NCI-H128 (cell line): ENCODE data around the gene HOXA3.
A peak's percentile ranks its signal among the peaks of the same experiment; 100 is the strongest.

ENCODE experiments used
- DNase-seq: peaks from one replicate; lab custom pipeline; 2025; ENCODE audit not compliant: unreplicated experiment; lab: John Stamatoyannopoulos, UW

Gene HOXA3

DNA sequence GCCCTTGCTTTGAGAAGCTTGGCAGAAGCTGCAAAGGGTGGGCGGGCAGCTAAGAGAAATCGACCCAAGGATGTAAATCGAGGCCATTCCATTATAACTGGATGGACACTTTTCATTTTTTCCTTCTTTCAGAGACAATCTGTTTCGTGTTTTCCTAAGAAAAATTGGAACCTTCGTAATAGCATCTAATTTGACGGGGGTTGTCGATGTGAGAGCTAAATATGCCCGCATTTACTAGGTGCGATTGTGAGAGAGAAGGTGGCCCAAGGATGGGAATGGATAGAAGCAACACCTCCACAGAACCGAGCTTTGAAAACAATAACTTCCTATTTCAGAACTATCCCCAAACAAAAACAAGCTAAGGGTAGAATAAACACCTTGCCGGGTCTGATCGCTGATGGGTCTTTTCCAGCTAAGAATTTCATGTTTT lies 21.0 kb downstream of the HOXA3 start:
- DNase-seq = no peak

DNA sequence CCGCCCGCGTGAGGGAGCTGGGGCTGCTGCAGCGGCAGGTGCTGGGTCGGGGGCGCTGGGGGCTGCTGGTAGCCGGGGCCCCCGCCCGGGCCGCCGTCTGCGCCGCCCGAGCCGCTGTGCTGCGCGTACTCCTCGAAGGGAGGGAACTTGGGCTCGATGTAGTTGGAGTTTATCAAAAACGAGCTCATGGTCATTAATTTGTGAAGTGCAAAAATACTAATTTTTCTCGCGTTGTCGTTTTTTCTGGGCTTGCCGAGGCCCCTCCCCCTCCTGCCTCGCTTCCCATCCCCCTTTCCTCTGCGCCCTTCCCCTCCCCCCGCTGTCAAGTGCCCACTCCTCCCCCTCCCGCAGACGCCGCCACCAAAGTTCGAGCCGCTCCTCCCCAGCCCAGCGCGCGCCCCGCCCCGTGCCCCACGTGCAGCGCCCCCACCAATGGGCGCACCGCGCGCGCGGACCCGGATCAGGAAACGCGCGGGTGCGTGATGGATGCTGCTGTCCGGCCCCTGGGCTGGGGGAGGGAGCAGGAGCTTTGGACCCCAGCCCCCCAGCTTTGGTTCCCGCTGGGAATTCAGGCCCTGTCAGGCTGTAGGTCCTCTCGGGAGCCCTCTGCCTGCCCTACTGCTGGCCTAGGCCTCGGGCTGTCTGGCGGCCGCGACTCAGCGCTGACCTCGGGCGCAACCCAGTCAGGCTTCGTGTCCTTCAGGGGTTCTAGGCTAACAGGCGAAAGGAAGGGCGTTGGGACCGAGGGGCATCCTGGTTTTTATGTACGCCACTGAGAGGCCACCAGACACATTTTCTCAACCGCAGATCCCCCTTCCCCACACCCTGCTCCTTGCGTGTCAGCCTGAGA lies 21.6 kb downstream of the HOXA3 start, which contains the start of gene HOXA4:
Gene HOXA4 (minus strand): TSS at position 218 of the 850 bp plus-strand sequence. CDS start 24 bp downstream, at position 194.
- DNase-seq = peak; percentile 77

DNA sequence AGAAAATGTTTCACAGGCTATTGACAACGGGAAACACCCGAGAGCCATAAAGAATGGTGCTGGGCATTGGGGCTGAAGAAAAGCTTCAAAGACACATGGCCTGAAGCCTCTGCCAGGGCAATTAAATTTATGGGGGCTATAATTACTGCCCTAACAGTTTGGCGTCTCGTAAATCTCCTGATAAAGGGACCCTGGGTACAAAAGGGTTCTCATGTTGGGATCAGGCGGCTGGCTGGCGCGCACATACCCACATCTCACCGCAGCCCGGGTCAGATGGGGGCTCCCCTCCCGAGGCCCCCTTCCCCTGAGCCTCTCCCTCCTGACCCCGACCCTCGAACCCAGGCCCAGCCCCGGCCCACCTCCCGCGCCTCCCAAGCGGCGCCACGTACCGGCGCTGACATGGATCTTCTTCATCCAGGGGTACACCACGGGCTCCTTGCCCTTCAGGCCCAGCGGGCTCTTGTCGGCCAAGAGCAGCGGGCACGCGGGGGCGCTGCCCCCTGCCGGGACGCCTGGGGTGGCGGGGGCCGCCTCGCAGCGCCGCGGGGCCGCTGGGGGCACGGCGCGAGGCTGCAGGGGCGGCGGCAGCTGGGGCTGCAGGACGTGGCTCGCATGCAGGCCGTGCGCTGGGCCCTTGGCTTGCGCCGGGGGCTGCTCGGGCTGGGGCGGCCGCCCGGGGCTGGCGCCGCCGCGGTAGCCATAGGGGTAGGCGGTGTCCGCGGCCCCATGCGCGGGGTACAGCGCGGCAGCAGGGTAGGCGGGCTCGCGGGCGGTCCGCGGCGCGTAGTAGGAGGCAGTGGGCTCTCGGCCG lies 22.4 kb downstream of the HOXA3 start:
- no peak for DNase-seq

DNA sequence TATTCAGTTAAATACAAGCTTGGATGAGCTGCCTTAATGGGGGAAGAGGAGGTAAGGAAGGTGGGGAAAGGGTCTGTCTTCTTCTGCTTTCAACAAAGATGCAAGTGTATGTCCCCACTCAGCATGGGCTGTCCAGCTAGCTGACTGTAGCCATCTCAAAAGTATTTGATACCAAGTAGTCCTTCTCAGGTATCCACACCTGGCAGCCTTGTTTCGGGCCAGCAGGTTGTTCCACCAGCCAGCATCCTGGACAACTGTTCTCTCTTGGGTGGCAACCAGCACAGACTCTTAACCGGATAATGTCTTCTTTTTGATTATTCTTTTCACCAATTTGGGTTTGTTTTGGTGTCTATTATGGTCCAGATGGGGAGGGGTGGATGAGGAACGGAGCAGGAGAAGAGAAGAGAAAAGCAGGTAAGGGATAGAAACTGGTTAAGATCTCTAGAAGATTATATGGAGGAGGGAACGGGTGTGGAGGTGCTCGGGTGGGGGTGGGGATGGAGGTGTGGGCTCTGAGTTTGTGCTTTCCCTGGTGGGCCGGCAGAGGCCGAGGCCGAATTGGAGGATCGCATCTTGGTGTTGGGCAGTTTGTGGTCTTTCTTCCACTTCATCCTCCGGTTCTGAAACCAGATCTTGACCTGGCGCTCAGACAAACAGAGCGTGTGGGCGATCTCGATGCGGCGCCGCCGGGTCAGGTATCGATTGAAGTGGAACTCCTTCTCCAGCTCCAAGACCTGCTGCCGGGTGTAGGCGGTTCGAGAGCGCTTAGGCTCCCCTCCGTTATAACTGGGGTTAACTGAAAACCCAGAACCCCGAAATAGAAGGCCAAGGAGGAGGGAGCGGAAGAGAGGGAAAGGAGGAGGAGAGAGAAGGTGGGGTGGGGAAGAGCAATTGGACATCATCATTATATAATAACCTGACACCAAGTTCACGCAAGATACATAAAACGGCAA lies 23.3 kb downstream of the HOXA3 start:
- DNase-seq = no peak

DNA sequence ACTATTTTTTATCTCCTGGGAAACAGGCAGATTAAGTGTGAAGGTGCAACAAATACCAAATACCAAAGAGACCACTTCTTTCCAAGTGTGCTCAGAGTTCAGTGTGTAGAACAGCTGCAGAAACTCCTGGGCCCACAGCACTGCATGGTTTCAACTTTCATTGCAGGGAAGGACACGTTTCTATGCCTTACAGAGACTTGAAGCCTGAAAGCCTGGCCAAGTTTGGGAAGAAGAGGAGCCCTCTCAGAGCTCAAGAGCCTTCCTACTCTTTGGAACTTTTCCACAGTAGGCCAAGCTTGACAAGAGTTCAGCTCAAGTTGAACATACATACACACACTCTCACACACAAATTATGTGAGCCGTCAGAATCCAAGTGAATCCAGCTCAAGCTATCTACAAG lies 24.3 kb downstream of the HOXA3 start:
- DNase-seq = no peak

DNA sequence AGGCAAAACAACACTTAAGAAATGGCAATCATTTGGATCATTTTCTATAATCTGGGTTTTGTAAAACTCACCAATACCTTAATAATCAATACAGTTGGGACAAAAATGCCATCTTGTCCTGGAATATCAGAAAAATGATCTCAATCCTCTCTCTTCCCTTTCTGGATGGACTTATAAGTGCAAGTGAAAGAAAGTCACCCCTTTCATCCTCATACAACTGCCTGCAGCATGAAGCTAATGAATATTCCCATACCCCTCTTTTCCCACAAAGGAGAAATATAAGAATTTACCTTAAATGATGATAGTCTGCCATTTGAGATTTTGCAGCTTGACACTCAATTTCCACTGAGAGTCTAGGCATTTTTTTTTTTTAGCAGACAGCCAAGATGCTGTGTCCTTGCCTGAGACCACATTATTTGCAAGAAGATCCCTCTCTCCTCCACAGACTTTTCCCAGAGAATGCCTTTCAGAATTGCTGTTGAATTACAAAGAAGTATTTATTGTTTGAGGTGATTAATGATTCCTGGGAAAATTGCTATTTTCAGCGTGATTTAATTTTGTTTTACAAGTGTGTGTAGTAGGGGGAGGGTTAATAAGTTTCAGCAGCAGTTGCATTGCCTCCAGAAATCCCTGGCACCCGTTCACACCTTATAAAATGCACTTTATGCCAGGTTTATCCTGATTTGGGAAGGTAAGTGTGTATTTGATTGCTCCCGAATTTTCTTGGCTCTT lies 25.6 kb downstream of the HOXA3 start:
- DNase-seq = no peak

DNA sequence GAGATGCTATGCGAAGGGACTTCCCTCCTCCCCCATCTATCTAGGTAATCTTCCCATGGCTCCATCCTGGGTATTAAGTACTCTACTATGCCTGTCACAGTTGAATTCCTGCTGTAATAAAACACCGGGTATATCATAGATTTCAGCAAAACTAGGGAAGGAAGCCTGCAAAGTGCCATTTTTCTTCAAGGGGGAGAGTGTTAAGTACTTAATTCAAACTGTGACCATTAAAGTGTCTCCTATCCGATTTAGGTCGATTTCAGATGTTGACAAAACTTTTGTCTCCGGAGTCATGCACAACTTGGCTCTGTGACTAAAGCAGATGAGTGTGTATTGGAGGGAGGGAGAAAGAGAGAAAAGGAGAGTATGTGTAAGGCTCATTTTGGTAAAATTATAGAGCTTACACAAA lies 26.4 kb downstream of the HOXA3 start:
- DNase-seq = no peak

DNA sequence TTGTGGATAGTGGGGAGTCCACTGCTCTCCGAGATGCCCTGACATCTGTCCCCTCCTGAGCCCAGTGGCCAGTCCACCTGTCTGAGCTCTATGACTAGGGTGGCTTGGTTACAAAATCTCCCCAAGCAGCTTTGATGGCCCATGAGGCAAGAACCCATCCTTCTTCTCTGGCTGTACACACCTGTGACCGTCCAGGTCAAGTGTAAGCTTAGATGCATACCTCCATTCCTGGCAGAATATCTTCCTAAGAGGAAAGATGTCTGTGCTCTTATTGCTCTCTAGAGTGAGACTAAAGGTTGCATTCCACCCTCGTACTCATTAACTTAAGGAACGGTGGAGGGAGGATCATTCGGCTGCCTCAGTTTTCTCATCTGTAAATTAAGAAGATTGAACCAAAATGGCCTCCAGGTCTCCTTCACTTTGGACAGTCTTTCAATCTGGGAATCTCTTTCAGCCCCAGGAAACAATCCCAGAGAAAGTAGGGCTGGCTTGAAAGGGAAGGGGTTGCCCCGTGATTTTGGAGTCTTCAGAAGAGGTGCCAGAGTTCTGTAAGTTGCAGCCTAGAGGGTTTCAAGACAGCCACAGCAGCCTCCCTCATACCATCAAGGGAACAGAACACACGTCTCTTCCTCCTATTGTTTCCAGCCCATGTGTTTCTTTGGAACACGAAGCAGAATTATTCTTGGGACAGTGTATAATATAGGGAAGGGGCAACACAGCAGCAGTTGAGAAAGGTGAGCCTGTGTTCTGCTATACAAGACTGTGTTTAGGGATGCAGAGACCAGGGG lies 27.3 kb downstream of the HOXA3 start:
- no peak for DNase-seq

DNA sequence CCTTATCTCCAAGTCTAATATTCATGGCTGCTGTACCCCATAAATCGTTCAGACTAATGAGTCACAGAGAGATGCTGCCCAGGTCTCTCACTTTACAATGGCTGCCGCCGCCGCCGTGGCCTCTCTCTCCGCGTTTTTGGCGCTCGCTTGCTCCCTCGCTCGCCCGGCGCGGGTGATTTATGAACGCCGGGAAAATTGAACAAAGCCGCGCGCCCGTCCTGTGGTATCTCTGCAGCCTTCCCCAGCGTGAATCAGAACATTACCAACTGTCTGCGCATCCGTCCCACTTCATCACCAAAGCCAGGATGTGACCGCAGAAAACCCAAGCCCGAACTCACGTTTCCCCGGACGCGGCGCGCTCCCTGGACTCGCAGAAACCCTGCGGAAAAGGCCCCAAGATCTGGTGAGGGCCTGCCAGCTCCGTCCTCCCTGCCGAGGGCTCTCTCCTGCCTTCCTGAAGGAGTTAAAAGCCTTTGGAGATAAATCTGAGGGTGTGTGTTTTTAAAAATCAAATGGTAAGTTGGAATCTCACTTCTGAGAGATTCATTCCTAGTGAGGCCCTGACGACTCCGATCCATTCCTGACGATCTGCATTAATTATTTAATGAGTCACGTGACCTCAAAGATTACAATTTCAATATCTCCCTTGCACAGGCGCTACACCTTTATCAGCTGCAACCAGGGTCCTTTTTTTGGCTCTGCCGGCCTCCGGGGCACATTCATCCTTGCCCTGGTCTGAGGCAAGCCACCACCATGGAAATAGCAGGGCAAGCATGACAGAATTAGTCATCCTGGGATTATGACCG lies 28.1 kb downstream of the HOXA3 start:
- DNase-seq = no peak

DNA sequence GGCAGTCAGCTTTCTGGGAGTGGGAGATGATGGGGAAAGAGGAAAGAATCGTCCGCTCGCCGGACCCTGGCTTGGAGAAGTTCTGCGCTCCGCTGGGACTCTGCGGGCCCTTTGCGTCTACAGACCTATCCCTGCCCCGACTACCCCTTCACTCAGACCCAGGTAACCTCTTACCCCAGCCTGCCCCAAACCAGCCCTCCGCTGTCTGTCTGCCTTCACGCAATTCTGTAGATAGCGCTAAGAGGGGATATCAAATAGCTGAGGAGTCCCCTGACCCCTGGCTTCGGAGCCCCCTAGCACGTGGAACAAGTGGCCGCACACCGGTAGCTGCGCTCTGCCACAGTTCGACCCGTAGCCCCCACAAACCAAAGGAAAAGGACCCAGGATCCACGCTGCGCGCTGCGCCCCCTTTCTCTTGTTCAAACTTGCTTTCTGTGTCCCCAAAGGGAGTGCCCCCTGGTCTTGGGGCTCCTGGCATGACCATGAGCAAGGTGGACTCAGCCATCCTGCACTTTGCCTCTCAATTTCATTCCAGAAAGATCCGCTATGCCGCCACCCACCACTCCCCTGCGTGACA lies 28.8 kb downstream of the HOXA3 start:
- DNase-seq = no peak

DNA sequence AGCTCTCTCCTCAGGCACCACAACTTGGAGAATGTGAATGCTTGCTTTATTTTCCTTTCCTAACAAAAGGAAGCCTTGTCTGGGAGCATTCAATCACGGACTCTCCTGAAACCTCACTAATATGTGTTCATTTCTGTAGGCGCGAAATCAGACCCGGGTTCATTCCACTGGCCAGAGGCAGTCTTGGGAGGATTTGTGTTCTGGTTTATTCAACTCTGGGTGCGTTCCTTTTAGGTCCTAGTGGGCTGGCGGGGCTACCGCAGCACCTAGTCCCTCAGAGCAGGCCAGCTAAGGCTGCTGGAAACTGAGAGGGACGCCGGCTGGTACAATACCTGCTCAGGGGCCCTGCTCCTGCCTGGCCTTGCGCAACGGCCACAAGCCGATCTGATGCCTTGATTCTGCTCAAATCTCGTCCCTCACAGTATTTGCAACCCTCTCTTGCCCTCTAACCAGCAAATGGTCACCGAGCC lies 29.3 kb downstream of the HOXA3 start:
- no peak for DNase-seq

DNA sequence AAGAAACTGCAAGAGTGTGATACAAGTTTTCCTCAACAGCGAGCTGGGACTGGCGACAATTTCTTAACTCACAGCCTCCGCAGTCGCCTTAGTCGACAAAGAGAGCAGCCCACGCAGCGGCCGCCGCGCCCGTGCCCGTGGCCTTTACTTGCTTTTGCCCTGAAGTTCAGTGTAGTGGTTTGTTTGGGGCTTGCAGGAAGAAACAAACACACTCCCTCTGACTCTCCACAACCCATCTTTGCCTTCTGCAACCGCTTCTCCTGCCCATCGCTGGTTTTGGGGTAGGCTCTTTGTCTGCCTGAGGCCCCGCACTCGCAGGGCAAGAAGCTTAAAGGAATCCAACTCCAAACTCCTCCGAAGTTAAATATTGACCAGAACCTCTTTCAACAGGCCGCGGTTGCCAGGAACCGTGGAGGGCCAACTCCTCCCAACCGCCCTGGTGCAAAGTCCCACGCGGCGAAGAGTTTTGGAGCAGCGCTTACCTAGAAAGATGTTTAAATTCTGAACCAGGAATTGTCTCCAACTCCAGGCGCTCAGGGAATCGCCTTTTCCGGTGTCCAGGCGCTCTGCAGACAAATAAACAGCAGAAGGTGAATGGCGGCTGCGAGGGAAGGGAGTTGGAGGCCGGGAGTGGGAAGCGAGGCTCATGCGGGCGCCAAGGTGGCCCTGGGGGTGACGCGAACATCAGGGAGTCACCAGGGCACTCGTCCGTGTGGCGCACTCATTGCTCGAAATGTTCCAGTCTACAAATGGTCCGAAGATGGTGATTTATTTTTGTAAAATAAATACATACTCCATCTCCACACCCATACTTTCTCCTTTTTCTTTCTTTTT lies 30.1 kb downstream of the HOXA3 start:
- DNase-seq = no peak

DNA sequence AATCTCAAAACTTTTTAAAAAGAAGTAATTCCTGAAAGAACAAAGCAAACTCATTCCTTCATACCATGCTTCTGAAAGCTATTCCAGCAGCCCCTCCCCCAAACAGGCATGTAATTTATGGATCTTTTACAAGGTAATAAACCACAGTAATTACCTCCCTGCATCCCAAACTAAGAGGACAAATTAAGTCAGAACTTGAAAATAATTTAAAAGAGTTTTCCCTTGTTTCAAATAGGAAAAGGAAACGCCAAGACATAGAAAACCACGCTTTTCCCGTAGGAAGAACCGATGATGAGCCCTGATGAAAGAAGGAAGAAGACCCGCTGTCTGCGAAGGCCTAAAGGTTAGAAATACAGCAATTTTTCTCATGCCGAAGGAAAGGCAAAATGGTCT lies 30.7 kb downstream of the HOXA3 start:
- no peak for DNase-seq

DNA sequence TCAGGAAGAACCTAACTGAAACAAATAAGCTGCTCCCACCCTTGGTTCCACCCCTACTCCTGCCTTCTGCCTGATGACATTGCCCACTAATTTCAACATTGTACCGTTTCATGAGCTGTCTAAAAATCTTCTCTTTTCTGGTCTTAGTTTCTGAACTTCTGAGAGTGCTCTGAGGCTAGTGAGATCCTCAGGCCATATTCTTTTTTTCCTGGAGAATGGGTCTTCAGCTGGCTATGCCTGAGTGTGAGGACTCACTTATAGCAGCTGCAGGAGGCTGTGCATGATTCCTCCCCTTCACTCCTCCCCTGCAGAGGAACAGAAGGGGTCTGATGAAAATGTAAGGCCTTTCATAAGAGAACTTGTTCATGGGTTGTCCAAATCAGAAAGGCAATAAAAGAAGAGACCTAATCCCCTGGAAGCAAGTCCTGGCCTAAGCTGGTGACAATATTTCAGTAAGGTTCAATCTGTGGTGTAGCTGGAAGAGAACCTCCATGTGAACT lies 32.9 kb downstream of the HOXA3 start:
- no peak for DNase-seq

DNA sequence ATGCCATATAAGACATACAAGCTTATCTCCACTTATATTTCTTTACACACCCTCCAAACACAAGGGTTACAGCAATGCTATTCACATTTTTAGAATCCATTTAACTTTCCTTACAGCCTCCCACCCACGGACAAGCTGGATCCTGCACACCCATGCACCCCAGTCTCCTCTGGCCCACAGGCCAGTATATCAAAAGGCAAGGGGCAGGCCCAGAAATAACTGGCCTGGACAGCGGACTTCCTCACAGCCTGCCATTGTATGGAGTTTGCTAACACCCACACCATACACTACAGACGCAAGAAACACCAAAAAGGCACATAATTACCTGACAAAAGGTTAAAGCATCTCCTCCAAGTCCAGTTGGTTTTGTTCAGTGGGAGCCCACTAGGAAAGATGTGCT lies 33.8 kb downstream of the HOXA3 start:
- DNase-seq = no peak

DNA sequence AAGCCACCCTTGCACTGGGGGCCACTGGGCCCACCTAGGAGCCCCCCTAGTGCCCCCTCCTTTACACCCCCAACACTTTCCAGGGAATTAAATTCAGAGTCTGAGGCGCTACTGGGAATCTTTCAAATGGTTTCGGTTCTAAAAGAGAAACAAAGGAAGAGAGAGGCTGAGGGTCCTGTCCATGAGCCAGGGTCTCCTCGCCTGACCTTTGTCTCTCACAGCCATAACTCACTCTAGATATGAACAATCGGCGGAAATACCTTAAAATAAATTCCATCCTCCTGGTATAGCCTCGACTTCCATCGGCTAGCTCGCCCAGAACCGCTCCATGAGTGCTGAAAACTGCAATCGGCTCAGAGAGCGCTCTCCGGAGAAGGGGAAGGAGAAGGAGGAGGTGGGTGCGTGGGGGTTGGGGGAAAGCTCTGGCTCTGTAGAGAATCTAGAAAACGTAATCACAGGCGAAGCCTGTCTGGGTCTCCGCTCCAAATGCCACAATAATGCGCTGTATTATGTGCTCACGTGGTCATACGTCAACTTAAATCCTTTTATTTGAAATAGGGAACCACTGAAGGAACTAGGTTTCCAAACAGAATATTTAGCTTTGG lies 34.4 kb downstream of the HOXA3 start:
- DNase-seq = no peak
